Measurements from ENCODE around the gene ADCY9. TPM values are rescaled to one million over a fixed set of nuclear protein-coding genes. Genes with fewer than 3 reads are reported as not detected.
"Not testable (repeated sequence)": the region's sequence is repeated elsewhere in the genome, so short reads cannot be mapped to it uniquely, and the experiment has no call there.

Gene ADCY9
- total RNA-seq, 1 experiment from 2014 or later, result 7.1 TPM

- no TSS peak for BruUV-seq (replicated peaks)
- no peak for DNase-seq
- CTCF ChIA-PET, result interaction anchor here (0.6 kb wide), 1 partner anchor 44 kb away, joined by 4 read pairs; no protein-coding TSS in a partner anchor
- H3K9me3 Mint-ChIP-seq (ENCODE audit: low read depth, unreplicated experiment), result no peaks in the 10 kb centered on the region
- H3K27me3 Mint-ChIP-seq (ENCODE audit: unreplicated experiment), result peaks cover 81% of the 10 kb centered on the region
- H3K27ac Mint-ChIP-seq (ENCODE audit: unreplicated experiment), result no peak overlapping the region
- intact Hi-C loops (cut with micrococcal nuclease; ENCODE audit: unreplicated experiment), result no loop called here
- TF ChIP-seq, protein P1, sequence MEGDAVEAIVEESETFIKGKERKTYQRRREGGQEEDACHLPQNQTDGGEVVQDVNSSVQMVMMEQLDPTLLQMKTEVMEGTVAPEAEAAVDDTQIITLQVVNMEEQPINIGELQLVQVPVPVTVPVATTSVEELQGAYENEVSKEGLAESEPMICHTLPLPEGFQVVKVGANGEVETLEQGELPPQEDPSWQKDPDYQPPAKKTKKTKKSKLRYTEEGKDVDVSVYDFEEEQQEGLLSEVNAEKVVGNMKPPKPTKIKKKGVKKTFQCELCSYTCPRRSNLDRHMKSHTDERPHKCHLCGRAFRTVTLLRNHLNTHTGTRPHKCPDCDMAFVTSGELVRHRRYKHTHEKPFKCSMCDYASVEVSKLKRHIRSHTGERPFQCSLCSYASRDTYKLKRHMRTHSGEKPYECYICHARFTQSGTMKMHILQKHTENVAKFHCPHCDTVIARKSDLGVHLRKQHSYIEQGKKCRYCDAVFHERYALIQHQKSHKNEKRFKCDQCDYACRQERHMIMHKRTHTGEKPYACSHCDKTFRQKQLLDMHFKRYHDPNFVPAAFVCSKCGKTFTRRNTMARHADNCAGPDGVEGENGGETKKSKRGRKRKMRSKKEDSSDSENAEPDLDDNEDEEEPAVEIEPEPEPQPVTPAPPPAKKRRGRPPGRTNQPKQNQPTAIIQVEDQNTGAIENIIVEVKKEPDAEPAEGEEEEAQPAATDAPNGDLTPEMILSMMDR (IDR thresholded peaks at IDR 0.05; ENCODE audit: unreplicated experiment), result no peak
- peaks cover 5% of the 10 kb centered on the region for H3K36me3 Mint-ChIP-seq (ENCODE audit: insufficient read depth, unreplicated experiment)
- H3K4me3 Mint-ChIP-seq (ENCODE audit: low read depth, unreplicated experiment), result no peak overlapping the region
- peaks cover 21% of the 10 kb centered on the region for H3K4me1 Mint-ChIP-seq (ENCODE audit: low read depth, unreplicated experiment)
Measured at GRCh38 chr16:3951861-3952736, 164.1 kb downstream of the ADCY9 start.

DNA sequence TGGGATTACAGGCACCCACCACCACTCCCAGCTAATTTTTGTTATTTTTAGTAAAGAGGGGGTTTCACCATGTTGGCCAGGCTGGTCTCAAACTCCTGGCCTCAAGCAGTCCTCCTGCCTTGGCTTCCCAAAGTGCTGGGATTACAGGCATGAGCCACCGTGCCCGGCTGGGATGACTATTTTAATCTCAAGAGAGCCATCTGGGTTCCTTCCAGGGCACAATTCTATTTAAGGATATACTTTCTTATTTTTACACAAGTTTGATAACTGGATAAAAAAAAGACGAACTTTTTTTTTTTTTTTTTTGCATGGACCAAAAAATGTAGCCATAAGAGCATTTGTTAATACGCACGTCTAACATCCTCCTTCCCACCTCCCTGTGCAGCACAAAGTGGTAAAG is 164.9 kb downstream of the ADCY9 start:
- H3K4me3 Mint-ChIP-seq (ENCODE audit: low read depth, unreplicated experiment); DNase-seq; BruUV-seq (replicated peaks); H3K9me3 Mint-ChIP-seq (ENCODE audit: low read depth, unreplicated experiment); H3K36me3 Mint-ChIP-seq (ENCODE audit: insufficient read depth, unreplicated experiment); intact Hi-C loops (cut with micrococcal nuclease; ENCODE audit: unreplicated experiment); H3K27ac Mint-ChIP-seq (ENCODE audit: unreplicated experiment): not testable (repeated sequence)
- H3K27me3 Mint-ChIP-seq (ENCODE audit: unreplicated experiment), result peaks cover 74% of the 10 kb centered on the region
- CTCF ChIA-PET, result interaction anchor here (0.6 kb wide), 1 partner anchor 43 kb away, joined by 4 read pairs; no protein-coding TSS in a partner anchor
- peaks cover 21% of the 10 kb centered on the region for H3K4me1 Mint-ChIP-seq (ENCODE audit: low read depth, unreplicated experiment)

DNA sequence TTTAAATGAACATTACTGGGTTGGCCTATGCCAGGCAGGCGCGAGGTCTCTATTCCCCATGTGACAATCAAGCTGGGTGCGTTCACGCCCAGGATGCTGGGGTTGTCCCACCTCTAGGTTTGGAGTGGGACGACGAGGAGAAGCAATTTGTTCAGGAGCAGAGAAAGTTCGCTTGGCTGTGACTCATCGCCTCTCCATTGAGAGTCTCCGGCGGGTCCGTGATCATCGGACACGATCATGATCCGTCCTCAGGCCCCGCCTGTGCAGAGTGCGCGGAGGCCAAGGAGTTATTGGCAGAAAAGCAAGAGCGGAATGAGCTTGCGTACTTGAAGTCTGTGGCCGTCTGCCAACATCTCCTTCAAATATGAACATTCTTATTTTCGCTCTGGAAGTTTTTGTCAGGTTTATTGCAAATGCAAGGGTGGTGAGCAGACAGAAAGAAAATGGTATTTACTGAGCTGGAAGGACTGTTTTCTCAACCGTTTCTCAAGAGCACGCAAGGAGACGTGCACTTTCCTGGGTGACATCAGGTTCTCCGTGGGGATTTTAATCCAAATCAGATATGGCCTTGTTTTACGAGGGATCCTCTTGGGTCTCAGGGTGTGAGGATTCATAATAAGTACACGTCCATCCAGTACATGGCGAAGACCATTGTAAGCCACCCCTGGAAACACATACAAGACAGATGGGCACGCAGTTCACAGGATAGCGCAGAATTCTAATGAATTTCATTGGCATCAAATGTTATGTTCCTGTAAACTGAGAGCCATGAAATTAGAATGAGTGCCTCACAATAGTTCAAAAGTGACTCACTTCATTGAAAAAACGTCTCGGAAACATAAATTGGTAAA is 165.7 kb downstream of the ADCY9 start:
- no TSS peak for BruUV-seq (replicated peaks)
- DNase-seq, result peak; percentile 53
- H3K27ac Mint-ChIP-seq (ENCODE audit: unreplicated experiment), result no peak overlapping the region
- peaks cover 29% of the 10 kb centered on the region for H3K4me1 Mint-ChIP-seq (ENCODE audit: low read depth, unreplicated experiment)
- H3K9me3 Mint-ChIP-seq (ENCODE audit: low read depth, unreplicated experiment), result no peaks in the 10 kb centered on the region
- peak overlapping the region; percentile 39 for H3K4me3 Mint-ChIP-seq (ENCODE audit: low read depth, unreplicated experiment)
- TF ChIP-seq, protein P1 (IDR thresholded peaks at IDR 0.05; ENCODE audit: unreplicated experiment), result no peak
- intact Hi-C loops (cut with micrococcal nuclease; ENCODE audit: unreplicated experiment), result no loop called here
- peaks cover 70% of the 10 kb centered on the region for H3K27me3 Mint-ChIP-seq (ENCODE audit: unreplicated experiment)
- CTCF ChIA-PET, result interaction anchor here (0.6 kb wide), 1 partner anchor 19 kb away, joined by 7 read pairs; no protein-coding TSS in a partner anchor
- H3K36me3 Mint-ChIP-seq (ENCODE audit: insufficient read depth, unreplicated experiment), result peaks cover 5% of the 10 kb centered on the region

DNA sequence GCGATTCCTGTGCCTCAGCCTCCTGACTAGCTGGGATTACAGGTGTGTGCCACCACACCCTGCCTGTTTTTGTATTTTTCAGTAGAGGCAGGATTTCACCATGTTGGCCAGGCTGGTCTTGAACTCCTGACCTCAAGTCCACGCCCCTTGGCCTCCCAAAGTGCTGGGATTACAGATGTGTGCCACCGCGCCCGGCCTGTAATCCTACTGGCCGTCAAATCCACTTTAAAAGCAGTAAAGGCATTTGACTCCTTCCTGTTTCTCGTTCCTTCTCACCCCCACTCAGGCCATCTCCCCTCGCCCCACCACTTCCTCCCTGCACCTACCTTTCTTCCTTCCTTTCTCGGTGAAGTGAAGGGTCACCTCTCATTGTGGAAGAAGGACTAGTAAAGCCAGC is 166.3 kb downstream of the ADCY9 start:
- no peak for DNase-seq
- Mint-ChIP-seq H3K4me3 (ENCODE audit: low read depth, unreplicated experiment) (peak overlapping the region; percentile 39), H3K27me3 (ENCODE audit: unreplicated experiment) (peaks cover 65% of the 10 kb centered on the region), H3K4me1 (ENCODE audit: low read depth, unreplicated experiment) (peaks cover 29% of the 10 kb centered on the region), H3K36me3 (ENCODE audit: insufficient read depth, unreplicated experiment) (peaks cover 5% of the 10 kb centered on the region), H3K27ac (ENCODE audit: unreplicated experiment) (no peak overlapping the region), H3K9me3 (ENCODE audit: low read depth, unreplicated experiment) (no peaks in the 10 kb centered on the region)
- CTCF ChIA-PET, result interaction anchor here (0.6 to 0.7 kb wide), 2 partner anchors 18 to 33 kb away, joined by 3 to 7 read pairs; no protein-coding TSS in a partner anchor
- BruUV-seq (replicated peaks), result no TSS peak
- TF ChIP-seq, protein P1 (IDR thresholded peaks at IDR 0.05; ENCODE audit: unreplicated experiment), result no peak
- intact Hi-C loops (cut with micrococcal nuclease; ENCODE audit: unreplicated experiment), result no loop called here
